Fibroblast of peridontal ligament (primary cell): ENCODE results near the gene OBI1.

Experiments used
- DNase-seq: peaks from one replicate; pipeline ENCODE4 v3.0.0-alpha.2; 2010; ENCODE audit errors: extremely low read depth

OBI1 gene

GRCh38 chr13:78602561-78603239 is 56.3 kb downstream of the OBI1 start:
- DNase-seq = no peak

DNA sequence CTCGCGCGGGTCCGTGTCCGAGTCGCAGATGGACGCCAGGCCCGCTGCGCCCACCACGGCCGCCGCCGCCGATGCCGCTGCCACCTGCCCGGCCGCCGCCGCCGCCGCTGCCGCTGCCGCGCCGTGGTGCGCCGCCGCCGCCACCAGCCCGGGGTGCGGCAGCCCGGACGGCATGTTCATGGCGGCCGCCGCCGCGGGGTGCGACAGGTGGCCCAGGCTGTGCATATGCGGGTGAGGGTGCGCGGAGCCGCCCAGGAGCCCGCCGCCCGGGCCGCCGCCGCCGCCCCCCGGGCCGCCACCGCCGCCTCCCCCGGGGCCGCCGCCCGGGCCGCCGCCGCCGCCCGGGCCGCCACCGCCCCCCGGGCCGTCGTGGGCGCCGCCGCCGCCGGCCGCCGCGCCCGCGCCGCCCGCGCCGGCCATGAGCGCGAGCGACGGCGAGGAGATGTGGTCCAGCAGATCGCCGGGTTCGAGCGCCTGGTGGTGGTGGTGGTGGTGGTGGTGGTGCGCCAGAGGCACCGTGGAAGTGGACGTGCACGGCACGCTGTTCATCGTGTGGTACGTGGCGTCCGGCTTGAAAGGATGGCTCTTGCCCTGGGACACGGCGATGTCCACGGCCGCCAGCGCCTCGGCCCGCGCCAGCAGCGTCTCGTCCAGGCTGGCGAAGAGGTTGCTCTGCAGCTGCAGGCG is 56.9 kb downstream of the OBI1 start:
- DNase-seq = no peak

- no peak for DNase-seq
Observed at GRCh38 chr13:78601124-78601873, 57.7 kb downstream of the OBI1 start.

DNA sequence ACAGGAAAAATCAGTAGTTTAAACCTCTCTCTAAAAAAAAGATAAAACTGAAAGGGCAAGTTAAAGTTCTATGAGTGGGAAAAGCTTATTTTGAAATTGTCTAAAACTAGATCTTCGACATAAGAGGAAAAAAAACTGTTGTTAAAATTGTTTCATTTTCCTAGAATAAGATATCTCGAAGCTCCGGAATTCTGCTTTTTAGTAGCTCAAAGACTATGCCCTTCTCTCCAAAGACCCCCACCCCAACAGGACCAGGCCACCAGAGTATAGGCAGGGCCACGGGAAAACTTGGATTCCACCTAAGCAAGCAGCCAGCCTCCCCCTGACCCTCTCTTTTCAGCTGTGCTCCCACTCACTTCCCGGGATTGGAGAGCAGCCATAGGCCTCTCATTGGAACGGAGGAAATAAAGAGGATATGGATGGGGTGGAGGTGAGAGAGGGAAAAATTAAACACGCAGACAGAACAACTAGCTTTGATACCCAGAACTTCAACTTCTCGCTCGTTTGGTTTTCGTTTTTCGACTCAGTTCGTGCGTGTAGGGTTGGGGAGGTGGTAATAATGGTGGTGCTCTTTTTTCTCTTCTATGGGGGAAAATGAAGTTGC is 58.6 kb downstream of the OBI1 start:
- DNase-seq = no peak

GRCh38 chr13:78599645-78600279 is 59.2 kb downstream of the OBI1 start:
- DNase-seq = no peak

DNA sequence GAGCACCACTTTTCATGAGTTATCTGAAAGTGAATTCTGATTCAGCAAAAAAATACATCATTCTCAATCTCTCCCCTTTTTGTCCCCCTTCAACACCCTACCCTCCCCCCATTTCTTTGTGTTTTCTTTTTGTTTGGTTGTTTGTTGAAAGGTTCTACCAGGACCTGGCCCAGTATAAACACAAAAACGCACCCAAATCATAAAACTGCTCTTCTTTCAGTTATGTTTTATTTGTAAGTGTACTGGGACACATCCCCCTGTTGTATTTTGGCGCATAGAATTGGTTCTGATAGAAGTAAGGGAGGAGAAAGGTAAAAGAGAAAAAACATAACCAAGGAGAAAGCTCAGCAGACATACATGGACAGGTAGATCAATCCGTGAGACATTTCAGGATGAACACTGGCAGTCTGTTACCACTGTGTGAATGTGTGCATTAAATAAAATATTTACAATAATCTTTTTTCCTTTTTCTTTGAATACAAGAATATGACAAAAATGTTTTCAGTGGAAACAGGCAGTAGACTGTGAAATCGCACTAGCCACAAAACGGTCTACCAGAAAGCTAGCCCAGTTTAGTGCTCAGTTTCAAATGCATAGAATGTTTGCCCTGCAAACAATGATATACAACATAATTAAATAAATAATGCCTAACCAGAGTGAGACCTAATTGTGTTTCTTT is 59.9 kb downstream of the OBI1 start:
- DNase-seq = no peak

DNA sequence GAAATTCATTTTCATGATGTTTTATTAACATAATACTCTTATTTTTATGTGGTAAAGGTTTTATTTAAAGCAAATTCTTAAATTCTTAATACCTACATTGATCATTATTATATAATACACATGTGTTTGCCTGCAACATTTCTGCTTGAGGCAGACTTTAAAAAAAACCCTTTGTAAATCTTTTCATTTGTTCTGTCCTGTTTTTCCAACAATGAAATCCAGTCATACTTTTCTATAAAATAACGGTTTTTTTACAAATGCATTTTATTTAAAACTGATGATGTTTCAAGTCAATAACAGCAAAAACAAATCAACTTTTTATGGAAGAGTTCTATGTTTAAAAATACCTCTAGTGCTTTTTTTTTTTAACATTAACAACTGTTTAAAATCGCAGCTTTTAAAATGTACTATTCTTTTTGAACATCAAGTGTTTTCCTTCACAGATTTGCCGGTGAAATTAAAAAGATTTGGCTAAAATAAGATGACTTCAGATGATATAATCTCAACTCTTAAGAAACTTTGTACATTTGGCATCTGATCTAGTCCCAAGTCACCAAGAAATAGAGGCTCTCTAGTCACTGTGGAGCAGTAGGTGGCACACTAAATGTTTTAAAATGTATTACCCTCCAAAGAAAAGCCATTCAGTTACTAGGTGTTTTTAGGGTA is 60.7 kb downstream of the OBI1 start:
- no peak for DNase-seq

DNA sequence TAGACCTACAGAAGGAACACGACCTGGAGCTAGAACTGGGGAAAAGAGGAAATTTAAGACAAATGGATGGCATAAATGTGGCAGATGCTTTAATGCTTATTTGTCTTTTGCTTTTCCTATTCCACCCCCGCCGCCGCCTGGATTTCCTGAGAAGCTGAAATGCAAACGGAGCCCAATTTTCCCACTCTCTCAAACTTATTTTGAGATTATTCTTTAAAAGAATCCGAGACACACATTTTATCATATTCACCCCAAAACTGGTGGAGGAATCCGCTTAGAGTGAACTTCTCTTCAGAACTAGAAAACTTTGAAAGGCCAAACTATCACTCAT is 61.4 kb downstream of the OBI1 start:
- no peak for DNase-seq

- DNase-seq = no peak
Observed at GRCh38 chr13:78596736-78597601, 62.0 kb downstream of the OBI1 start.

- no peak for DNase-seq
Observed at GRCh38 chr13:78596399-78596735, 62.6 kb downstream of the OBI1 start.

- DNase-seq = no peak
Observed at GRCh38 chr13:78595495-78596398, 63.2 kb downstream of the OBI1 start.

GRCh38 chr13:78594456-78594975 is 64.4 kb downstream of the OBI1 start:
- DNase-seq = no peak

- DNase-seq = no peak
Observed at GRCh38 chr13:78593652-78594455, 65.1 kb downstream of the OBI1 start.

- no peak for DNase-seq
Observed at GRCh38 chr13:78593129-78593528, 65.8 kb downstream of the OBI1 start.

GRCh38 chr13:78592584-78592983 is 66.4 kb downstream of the OBI1 start:
- no peak for DNase-seq

DNA sequence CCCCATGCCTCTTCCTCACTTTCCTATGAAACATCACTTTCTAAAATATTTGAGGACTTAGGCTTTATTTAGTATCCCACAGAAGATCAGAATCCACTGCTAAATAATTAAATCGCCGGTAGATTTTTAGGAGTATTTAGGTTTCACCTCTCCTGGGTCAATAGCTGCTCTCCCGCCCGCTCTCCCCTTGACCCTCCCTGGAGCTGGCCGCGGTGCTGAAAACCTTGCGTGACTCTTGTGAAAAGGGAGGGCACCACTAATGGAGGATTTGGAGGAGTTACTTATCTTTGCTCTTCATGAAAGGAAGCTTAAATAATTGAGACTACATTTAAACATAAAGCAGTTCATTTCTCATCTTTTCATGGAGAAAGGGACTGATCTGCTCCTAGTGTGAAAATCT is 69.7 kb downstream of the OBI1 start:
- no peak for DNase-seq

GRCh38 chr13:78587395-78587794 is 71.6 kb downstream of the OBI1 start:
- DNase-seq = no peak

GRCh38 chr13:78586706-78587105 is 72.2 kb downstream of the OBI1 start:
- DNase-seq = no peak
